GM21619 (cell line): ENCODE measurements around the gene PLEKHD1.
"Not testable (repeated sequence)": the region's sequence is repeated elsewhere in the genome, so short reads cannot be mapped to it uniquely, and the experiment has no call there.

ENCODE experiments used
- ATAC-seq: cut with Tn5 transposase; IDR thresholded peaks from one replicate; pipeline ENCODE4 v1.9.1; 2021; ENCODE audit not compliant: unreplicated experiment

PLEKHD1 gene

DNA sequence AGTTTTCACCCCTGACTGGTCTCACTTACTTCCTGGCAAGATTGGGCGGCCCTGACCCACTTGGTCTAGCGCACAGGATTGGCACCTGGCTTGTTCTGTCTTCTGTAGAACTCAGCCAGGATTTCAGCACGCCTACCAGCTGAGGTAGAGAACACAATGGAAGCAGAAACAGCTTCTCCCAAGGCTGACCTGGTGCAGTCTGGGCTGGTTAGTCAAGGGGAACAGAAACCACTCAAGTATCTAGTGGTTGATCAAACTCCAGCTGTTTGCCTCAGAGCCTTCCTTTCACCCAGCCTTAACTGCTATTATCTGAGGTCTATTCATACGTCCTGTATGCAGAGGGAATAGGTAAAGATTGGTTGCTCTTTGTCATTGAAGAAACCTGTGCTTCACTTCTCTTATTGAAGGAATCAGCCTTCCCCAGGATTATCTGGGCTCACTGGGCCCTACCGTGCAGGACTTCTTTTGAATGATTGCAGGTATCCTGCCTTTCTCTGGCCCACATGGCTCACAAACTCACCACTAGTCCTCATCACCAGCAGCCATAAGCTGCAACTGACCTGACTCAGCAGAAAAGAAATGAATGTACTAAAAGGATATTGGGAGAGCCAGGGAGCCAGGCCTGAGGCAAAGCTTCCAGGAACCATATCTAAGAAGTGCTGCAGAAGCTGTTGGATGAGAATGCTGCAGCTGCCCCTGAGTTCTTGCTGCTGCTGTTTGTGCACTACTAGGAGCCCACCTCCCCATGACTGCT lies 2.5 kb upstream of the PLEKHD1 start:
- ATAC-seq, result peak; percentile 94

DNA sequence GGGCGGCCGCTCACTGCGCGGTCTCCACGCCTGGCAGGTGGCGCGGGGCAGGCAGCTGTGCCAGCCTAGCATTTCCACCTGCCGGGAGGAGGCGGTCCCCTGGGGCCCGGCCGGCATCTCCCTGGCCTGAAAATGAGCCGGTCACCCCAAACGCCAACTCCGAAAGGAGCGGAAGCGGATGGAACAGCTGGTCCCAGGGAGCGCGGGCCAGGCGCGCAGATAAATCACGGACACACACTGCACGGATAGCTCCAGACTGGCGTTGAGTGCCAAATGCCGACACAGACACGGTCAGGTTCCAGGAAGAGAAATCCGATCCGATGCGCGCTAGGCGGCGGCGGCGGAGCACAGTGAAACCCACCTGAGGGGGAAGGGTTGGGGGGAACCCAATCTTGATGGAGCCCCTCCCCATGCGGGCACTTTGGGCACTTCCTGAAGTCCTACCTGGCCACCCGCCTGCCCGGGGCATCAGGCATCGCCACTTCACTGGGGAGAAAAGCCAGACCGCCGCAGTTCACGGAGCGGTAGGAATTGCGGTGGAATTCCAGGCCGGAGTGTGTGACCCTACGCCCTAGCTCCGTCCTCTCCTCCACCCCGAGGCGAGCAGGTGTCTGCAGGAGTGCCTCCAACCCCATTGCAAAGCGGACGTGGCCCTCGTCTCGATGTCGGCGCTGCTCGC lies 624 bp upstream of the PLEKHD1 start:
- no peak for ATAC-seq

DNA sequence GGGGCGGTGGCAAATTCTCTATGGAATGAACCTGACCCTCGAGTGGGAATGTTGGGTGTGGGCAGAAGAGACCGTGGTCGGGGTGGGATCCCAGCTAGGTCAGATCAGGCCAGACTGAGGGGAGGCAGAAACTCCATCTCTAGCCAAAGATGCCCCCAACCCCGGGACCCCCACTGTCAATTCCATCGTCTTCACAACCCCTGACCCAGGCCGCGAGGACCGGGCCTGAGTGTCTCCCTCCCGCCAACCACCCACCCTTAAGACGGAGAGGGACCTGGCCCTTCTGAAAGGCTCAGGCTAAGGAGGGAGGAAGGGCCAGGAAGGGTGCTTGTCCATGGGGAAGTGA lies 760 bp downstream of the PLEKHD1 start:
- no peak for ATAC-seq

DNA sequence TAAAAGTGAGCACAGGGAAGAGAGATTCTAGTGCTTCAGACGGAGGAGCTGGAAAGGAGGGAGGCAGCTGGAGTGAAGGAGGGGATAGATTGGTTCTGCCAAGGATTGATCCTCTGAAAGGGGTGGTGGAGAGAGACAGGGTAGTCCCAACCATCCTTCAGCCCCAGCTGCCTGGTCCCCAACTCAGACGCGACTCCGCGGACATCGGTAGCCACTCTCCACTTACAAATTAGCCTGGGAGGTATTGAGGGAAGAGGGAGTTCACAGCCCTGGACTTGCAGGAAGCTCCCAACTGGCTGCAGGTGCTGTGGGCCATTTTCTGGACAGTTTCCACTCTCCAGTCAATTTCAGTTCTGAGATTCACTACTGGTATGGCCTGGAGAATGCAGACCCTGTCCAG lies 1.2 kb downstream of the PLEKHD1 start:
- ATAC-seq, result no peak

DNA sequence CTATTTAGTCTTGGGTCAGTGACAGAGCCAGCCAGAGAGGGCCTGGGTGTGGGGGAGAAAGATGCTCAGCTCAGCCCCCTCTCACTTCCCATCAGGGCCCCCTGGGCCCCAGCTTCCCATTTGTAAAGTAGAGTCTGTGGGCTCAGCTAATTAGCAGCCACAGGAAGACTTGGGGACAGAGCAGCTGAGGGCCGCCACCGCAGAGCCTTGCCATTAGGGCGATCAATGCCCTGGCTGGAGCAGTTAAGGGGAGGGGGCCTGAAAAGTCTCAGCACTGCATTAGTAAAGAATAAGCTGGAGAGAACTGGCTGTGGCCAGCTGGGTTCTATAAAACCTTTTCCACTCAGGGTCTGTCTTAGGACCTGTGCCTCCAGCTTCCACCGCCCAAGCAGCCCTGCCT lies 2.7 kb downstream of the PLEKHD1 start:
- ATAC-seq, result no peak

DNA sequence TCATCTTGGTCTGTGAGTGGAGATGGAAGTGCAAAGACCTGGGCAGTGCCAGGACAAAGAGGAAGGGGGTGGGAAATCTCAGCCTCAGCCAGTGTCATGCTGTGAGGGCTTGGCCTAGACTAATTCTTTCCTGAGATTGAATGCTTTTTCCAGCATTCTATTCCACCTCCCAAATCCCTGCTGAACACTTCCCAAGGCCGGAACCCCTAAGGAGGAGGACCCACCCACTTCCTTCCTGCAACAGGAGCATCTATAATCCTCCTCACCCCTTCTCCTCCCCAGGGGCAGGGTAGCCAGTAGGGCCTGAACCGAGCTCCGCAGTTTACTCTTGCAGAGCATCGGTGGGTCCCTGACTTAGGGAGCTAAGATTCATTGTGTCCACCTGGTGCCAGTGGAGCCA lies 3.2 kb downstream of the PLEKHD1 start:
- no peak for ATAC-seq

DNA sequence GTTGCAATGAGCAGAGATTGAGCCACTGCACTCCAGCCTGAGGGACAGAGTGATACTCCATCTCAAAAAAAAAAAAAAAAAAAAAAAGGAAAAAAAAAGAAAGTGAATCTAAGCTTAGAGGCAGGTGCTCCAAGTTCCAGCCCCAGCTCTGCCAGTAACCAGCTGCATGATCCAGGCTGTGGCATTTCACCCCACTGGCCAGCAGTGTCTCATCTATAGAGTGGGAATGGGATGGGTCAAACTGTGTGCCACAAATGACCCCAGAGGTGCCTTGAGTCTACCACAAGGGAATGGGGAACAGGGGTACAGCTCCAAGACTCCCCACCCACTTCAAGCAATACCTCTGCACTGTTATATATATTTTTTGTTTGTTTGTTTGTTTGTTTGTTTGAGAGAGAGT lies 5.0 kb downstream of the PLEKHD1 start:
- no peak for ATAC-seq

DNA sequence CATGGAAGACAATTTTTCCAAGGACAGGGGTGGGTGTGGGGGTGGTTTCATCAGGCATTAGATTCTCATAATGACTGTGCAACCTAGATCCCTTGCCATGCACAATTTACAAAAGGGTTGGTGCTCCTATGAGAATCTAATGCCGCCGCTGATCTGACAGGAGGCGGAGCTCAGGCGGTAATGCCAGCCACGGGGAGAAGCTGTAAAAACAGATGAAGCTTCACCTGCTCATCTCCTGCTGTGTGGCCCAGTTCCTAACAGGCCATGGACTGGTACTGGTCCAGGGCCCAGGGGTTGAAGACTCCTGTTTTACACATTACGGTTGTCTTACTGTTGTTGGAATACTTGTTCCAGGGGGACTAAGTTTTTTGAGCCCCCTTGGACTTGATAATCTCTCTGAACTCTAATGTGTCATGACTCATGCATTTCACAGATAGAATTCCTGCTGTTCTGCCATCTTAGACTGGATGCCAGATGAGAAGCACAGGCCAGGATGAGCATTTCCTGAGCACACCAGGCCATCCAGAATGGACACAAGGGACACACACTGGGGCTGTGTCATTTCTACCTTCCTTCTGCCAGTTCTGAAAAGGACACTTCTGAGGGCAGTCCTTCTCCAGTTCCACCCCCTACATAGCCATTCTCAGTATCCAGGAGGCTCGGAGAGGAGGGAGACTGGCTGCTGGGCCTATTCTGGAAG lies 5.8 kb downstream of the PLEKHD1 start:
- ATAC-seq, result no peak

DNA sequence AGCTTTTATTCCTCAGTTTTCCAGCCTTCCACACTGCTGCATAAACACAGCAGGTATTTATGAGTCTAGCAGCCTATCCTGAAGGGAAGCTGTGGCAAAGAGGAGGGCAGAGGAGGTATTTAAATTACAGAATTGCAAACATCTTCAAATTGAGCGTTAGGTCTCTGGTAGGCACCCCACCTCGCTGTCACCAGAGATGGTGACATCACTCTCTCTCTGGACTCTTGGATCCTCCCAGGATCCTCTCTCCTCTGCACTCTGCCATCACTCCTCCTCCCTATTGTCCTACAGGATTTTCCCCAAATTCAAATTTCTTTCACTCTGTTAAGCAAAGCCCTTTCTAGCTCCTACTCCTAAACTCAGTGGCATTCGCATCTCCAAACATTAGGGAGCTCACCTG lies 6.7 kb downstream of the PLEKHD1 start:
- no peak for ATAC-seq

DNA sequence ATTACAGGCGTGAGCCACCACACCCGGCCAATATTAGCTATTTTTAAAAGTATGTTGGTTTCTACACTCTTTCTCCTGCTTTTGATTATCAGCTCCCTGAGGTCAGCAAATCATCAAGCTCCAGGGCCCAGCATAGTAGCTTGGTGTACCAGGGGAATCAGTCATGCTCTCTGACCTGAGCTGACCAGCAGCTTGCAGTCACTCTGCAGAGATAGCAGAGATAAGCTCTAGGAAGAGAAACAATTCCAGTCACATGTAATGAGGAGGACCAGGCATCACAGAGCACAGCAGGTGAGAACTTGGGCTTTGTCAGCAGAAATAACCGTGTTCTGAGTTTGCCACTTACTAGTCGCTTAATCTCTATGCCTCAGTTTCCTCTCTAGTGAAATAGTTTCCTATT lies 8.5 kb downstream of the PLEKHD1 start:
- ATAC-seq, result no peak

DNA sequence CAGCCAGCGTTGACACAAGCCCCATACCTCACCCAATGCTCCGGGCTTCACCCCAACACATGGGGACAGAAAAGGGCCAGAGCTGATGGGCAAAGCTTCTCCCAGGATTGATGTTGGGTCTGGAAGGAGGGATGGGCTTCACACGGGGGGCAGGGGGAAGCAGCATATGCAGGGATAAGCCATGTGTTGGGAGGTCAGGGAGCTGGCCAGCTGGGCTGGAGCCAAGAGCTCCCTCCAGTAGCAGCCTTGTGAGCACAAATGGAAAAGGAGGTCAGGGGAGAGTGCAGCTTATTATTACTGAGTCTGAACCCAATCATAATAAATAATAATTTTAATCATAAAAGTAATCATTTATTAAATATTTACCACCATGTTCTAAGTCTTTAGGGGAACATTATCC lies 9.3 kb downstream of the PLEKHD1 start:
- no peak for ATAC-seq

DNA sequence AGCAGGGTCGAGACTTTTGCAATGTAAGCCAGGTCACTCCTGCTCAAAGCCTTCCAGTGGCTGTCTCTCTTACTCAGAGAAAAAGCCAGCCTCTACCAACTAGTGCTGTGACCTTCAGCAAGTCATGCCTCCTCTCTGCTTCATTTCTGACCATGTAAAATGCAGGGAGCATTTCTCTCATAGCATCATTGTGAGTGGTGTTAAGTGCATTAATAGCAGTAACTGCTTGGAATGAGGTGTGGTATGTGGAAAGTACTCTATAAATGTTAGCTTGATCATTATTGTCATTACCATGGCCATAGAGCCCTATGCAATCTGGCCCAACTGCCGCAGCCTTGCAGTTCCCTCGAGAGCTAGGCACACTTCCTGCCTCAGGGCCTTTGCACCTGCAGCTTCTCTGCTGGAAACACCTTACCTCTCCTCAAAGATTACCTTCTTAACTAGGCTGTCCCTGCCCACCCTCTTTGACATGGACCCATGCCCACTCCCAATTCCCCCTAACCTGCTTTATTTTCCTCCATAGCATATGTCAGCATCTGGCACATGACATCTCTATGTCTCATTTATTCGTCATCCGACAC lies 10.9 kb downstream of the PLEKHD1 start:
- ATAC-seq, result no peak

DNA sequence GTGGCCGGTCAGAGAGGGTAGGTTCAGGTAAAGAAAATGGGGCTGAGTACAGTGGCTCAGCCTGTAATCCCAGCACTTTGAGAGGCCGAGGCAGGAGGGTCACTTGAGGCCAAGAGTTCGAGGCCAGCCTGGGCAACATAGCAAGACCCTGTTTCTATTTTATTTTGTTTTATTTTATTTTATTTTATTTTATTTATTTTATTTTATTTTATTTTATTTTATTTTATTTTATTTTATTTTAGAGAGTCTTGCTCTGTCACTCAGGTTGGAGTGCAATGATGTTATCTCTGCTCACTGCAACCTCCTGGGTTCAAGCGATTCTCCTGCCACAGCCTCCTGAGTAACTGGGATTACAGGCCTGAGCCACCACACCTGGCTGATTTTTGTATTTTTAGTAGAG lies 13.3 kb downstream of the PLEKHD1 start:
- not testable (repeated sequence) for ATAC-seq

DNA sequence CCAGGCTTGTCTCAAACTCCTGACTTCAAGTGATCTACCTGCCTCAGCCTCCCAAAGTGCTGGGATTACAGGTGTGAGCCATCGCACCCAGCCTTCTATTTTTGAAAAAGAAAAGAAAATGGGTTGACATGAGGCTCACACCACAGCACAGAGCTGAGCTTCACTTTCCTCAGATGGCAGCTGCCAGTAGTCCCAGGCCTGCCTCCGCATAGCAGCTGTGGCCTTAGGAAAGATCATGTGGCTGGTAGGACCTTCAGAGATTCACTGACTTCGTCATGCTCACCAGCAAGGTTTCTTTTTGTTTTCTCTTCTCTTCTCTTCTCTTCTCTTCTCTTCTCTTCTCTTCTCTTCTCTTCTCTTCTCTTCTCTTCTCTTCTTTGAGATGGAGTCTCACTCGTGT lies 13.8 kb downstream of the PLEKHD1 start:
- ATAC-seq, result not testable (repeated sequence)

DNA sequence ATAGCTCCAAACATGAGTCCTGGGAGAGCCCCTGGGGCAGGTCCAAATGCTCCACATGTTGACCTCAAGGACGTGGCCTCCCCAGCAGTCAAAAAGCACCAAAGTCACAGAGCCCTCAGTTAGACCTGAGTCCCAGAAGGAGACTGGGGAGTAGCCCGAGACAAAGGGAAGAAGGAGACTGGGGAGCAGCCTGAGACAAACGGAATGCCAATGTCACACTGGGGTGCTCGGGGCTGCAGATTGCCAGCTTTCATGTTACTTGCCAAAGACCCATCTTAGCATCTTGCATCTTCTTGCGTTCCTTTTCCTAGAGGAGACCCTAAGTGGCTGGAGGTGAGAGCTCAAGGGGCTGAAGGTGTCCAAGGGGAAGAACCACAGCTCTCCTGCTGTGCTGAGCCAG lies 14.9 kb downstream of the PLEKHD1 start:
- ATAC-seq, result no peak

DNA sequence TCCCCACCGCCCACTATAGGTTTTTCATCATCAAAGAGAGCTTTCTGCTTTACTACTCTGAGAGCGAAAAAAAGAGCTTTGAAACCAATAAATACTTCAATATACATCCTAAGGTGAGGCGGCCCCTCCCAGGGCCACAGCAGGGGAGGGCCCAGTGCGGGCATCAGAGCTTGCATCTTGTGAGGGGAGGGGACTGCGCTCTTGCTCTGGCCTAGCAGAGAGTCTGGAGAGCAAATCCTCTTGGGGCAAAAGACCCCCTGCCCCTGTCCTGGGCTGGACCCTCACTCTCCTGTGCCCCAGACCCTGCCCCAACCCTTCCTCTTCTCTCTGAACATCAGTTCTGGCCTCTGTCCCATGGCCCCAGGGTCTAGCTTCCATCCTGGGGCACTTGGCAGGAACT lies 15.6 kb downstream of the PLEKHD1 start:
- no peak for ATAC-seq

DNA sequence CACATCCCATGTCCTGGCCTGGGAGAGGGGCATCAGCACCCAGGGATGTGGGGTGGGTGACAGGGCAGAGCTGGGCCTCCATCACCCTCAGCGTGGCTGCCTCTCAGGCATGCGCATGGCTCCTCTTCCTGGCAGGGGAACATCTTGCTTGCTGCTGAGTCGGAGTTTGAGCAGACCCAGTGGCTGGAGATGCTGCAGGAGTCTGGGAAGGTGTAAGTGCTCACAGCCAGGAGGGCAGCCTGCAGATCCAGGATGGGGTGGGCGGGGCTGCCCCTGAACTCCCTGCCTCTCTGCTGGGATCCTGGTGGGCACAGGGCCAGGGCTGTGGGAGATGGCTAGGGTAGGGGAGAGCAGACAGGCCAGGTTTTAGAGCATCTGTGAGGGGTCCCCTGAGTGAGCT lies 16.2 kb downstream of the PLEKHD1 start:
- no peak for ATAC-seq

DNA sequence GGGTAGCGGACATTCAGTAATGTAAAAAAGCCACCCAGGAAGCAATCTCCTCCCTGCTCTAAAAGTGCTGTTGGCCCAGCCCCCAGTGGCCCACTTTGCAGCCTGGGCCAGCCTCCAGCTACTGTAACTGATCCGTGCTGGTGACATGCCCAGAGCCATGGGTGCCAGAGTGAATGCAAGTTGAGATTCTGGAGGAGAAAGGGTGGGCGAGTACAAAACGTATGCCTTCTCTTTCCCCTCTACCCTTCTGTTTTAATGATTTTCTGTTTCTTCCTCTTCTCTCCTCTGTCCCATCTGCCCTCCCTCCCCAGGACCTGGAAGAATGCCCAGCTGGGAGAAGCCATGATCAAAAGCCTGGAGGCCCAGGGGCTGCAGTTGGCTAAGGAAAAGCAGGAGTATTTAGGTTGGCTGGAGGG lies 16.9 kb downstream of the PLEKHD1 start:
- ATAC-seq, result no peak

DNA sequence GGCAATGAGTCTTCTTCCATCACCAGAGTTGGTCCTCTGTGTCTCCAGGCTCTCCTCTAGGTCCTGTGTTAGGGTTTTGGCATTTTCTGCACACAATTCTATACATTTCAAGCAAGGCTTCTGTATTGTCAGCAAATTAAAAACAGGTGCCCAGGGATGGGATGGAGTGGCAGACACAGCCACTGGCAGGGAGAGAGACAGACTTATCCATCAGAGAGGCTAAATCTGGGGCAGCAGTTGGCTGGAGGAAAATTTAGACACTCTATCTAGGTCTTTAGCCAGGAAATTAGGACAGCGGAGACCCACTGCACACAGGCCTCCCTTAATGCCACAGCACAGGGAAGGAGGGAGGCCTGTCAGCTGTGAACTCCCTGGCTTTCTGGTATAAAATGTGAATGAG lies 20.2 kb downstream of the PLEKHD1 start:
- no peak for ATAC-seq

DNA sequence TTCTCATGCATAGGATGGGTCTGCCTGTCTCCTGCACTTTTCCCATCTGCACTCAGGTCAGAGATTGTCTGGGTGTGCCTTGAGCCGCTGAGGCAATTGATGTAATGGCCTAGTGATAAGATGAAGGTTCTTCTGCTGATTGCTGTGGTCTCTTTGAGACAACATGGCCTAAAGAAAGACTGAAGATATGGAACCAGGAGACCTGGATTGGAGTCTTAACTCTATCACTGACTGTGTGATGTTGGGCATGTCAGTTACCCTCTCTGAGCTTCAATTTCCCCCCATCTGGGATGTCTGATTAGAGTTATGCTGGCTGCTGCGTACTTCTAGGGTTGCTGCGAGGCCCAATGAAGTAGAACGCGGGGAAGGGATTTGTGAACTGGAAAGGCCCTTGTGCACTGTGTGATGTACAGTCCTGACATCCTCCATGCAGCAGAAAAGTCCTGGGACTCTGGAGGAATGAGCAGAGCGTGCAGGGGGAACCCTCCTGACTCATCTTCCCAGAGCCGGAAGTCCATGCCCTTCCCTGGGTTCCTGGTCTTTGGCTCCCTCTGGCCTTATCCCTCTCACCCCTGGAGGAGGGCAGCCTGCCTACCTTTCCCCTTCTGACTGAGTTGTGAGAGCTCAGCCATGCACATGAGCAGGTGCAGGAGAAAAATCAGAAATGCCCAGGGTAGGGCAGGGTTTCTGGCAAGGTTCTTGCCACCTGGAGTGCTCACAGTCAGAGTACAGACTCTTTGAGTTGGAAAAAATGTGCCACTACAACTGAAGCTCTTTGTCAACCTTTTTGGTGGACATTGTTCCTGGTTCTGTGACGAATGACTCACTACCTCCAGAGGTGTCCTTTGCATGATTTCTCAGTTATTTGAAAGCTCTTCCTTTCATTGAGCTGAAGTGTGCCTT lies 21.1 kb downstream of the PLEKHD1 start:
- no peak for ATAC-seq

DNA sequence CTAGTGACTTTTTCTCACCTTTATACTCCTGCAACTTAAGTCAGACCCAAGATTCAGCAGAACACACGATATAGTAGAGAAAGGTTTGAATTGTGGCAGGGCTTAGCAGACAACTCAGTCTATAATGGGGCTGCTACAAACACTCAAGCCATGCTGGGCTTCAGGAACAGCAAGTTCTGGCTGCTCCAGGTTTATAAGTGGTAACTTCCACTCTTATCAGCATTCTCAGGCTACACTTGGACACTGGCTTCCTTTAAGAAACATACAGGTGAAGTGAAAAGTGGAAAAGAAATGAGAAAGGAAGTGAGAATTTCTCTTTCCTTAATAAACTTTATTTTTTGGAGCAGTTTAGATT lies 21.7 kb downstream of the PLEKHD1 start:
- no peak for ATAC-seq
